HAP-1 (cell line): ENCODE data around the gene AFDN.

ENCODE experiments used
- DNase-seq, 2 experiments: peaks; one replicate each; pipeline ENCODE4 v3.0.0-alpha.2; 2016 to 2020; ENCODE audit warnings: low spot score in 2 of 2
- H3K27me3 ChIP-seq: fragments of 250-450 bp; sonication (Bioruptor Pico); 2 replicates; pipeline ENCODE4 v1.5.1; 2020; ENCODE audit warnings: low read depth, mild to moderate bottlenecking, moderate library complexity
- H3K36me3 ChIP-seq: fragments of 250-450 bp; sonication (Bioruptor Pico); replicated peaks from 2 replicates; pipeline ENCODE4 v1.5.1; 2020; ENCODE audit warnings: mild to moderate bottlenecking
- H3K4me1 ChIP-seq: fragments of 250-450 bp; sonication (Bioruptor Pico); 2 replicates; pipeline ENCODE4 v1.5.1; 2020; ENCODE audit warnings: mild to moderate bottlenecking
- H3K4me3 ChIP-seq: fragments of 250-450 bp; sonication (Bioruptor Pico); 2 replicates; pipeline ENCODE4 v1.5.1; 2020; ENCODE audit warnings: mild to moderate bottlenecking, moderate library complexity
- H3K9me3 ChIP-seq: fragments of 250-450 bp; sonication (Bioruptor Pico); 2 replicates; pipeline ENCODE4 v1.5.1; 2020; ENCODE audit warnings: mild to moderate bottlenecking, moderate library complexity
- in situ Hi-C: fragments of 300-500 bp; cut with MboI; formaldehyde crosslinking; loops from 3 replicates; pipeline ENCODE4 v1.14.3; 2020; ENCODE audit warnings: low sequenced_read_pairs, inconsistent platforms, mixed read lengths

Gene AFDN

DNA sequence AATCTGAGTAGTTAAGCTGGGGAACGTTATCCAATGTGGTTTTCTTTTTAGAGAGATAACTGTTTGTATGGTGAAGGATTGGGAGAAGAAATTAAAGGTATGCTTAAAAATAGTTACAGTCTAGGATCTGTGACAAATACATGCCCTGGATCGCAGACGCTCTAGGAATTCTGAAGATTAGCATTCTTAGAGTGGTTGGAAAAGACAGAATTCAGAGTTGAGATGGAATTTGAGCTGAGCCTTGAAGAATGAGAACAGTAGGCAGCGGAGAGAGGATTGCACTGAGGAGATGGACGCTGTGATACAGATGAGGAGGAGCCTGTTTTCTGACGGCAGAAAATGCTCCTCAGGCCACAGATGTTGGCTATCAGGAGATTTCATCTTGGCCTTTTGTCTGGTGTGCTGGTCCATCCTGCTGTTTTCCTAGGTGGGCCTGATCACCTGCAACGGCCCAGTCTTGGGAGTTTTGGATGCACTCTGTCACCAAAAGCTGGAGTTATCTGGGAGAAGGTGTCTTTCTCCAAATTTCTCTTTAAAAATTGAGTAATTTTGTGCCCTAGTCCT, 122.5 kb downstream of the AFDN start:
- Histone ChIP-seq H3K4me3 (no peak overlapping the region), H3K36me3 (peaks cover 67% of the 10 kb centered on the region), H3K9me3 (no peaks in the 10 kb centered on the region), H3K27me3 (no peaks in the 10 kb centered on the region), H3K4me1 (no peaks in the 10 kb centered on the region)
- in situ Hi-C loops, result no loop called here
- no peak for DNase-seq

GRCh38 chr6:167951781-167952511, 125.2 kb downstream of the AFDN start:
- H3K4me3 ChIP-seq, result no peak overlapping the region
- H3K27me3 ChIP-seq, result no peaks in the 10 kb centered on the region
- peaks cover 58% of the 10 kb centered on the region for H3K36me3 ChIP-seq
- no peaks in the 10 kb centered on the region for H3K4me1 ChIP-seq
- DNase-seq, result no peak
- in situ Hi-C loops, result no loop called here
- H3K9me3 ChIP-seq, result no peaks in the 10 kb centered on the region

DNA sequence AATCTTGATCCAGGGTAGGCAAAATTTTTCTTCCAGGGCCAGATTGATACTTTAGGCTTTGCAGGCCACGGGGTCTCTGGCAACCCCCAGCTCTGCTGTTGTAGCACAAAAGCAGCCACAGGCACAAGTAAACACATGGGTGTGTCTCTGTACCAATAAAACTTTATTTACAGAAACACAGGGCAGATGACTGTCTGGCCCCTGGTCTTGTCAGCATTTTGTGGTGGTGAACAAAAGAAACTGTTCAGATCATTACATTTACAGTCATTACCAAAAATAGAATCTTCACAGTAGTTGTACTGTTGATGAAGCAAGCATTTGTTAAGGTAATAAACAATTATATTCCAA, 125.8 kb downstream of the AFDN start:
- in situ Hi-C loops, result no loop called here
- no peak for DNase-seq
- Histone ChIP-seq H3K36me3 (peaks cover 62% of the 10 kb centered on the region), H3K9me3 (no peaks in the 10 kb centered on the region), H3K4me3 (no peak overlapping the region), H3K4me1 (no peaks in the 10 kb centered on the region), H3K27me3 (no peaks in the 10 kb centered on the region)

GRCh38 chr6:167953551-167953950, 126.8 kb downstream of the AFDN start:
- in situ Hi-C loops, result no loop called here
- Histone ChIP-seq H3K4me3 (no peak overlapping the region), H3K27me3 (no peaks in the 10 kb centered on the region), H3K36me3 (peaks cover 52% of the 10 kb centered on the region), H3K9me3 (no peaks in the 10 kb centered on the region), H3K4me1 (no peaks in the 10 kb centered on the region)
- no peak for DNase-seq

DNA sequence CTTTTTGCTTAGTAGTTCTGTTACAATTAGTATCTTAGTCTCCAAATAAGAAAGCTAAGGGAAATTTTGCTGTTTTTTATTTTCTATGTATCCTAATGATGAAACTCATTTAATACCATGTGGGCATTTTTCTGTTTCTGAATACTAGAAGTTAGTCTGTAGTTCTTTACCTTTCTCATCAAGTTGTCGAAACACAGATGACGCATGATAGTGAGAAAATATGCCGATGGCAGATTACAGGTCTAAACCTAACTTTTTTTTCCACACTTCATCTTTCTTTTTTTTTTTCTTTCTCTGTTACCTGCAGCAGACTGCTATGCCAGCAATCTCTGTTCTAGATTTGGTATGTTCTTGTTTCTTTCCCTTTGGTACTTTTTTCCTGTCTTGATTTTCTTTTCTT, 127.4 kb downstream of the AFDN start:
- H3K27me3 ChIP-seq, result no peaks in the 10 kb centered on the region

GRCh38 chr6:167956491-167956890, 129.8 kb downstream of the AFDN start:
- Histone ChIP-seq H3K4me1 (no peaks in the 10 kb centered on the region), H3K4me3 (no peak overlapping the region), H3K9me3 (no peaks in the 10 kb centered on the region), H3K27me3 (no peaks in the 10 kb centered on the region), H3K36me3 (peaks cover 34% of the 10 kb centered on the region)
- no peak for DNase-seq
- in situ Hi-C loops, result no loop called here

More for the DNA sequence above, 127.4 kb downstream of the AFDN start:
- no peak for DNase-seq
- H3K4me3 ChIP-seq, result no peak overlapping the region
- in situ Hi-C loops, result no loop called here
- peaks cover 46% of the 10 kb centered on the region for H3K36me3 ChIP-seq
- no peaks in the 10 kb centered on the region for H3K9me3 ChIP-seq
- no peaks in the 10 kb centered on the region for H3K4me1 ChIP-seq

DNA sequence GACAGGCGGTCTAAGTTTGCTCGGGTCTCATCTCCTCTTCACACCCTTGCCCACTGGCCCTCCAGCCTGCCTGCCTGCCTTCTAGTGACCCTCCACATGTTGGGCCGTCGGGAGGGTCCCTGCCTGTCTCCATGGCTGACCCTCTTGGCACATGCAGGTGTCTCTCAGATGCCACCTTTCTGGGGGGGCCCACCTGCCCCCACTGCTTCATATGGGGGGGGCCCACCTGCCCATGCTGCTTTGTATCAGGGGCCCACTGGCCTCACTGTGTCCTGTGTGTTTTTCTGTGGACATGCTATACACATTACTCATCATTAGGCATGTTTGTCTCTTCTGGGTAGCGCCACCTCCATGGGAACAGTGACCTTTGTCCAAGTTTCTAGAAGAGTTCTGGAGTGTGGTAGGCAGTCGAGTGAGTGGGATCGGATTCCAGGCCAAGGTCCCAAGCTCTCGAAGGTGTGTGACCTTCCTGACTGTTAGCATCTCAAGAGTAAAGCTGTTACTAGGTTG, 130.3 kb downstream of the AFDN start:
- Histone ChIP-seq H3K9me3 (no peaks in the 10 kb centered on the region), H3K4me3 (no peak overlapping the region), H3K36me3 (peaks cover 29% of the 10 kb centered on the region), H3K27me3 (no peaks in the 10 kb centered on the region), H3K4me1 (no peaks in the 10 kb centered on the region)
- in situ Hi-C loops, result no loop called here
- no peak for DNase-seq

DNA sequence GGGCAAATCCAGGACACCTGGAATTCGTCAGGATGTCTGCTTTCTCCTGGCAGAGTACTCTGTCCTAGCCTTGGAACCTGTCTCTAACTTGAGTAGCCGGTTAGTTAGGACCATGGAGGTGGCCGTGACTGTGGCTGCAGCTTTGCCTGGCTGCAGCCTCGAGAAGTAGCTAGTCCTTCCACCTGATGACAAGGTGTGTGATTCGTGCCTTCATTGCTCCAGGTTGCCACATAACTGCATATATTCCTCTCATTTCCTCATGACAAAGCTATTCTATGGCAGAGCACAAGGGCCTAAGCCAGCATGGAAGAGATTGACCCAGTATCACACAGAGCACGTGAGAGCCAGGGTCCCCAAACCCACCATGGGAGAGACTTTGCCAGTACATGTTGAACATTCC, 130.9 kb downstream of the AFDN start:
- no peak overlapping the region for H3K4me3 ChIP-seq
- no peak for DNase-seq
- H3K4me1 ChIP-seq, result no peaks in the 10 kb centered on the region
- H3K9me3 ChIP-seq, result no peaks in the 10 kb centered on the region
- in situ Hi-C loops, result no loop called here
- H3K36me3 ChIP-seq, result peaks cover 23% of the 10 kb centered on the region
- H3K27me3 ChIP-seq, result no peaks in the 10 kb centered on the region

GRCh38 chr6:167960579-167960978, 133.9 kb downstream of the AFDN start:
- in situ Hi-C loops, result no loop called here
- peaks cover 30% of the 10 kb centered on the region for H3K36me3 ChIP-seq
- H3K4me1 ChIP-seq, result no peaks in the 10 kb centered on the region
- no peak for DNase-seq
- H3K27me3 ChIP-seq, result no peaks in the 10 kb centered on the region
- H3K4me3 ChIP-seq, result no peak overlapping the region
- H3K9me3 ChIP-seq, result no peaks in the 10 kb centered on the region

- H3K27me3 ChIP-seq, result no peaks in the 10 kb centered on the region
- DNase-seq, result no peak
- H3K9me3 ChIP-seq, result no peaks in the 10 kb centered on the region
- no peak overlapping the region for H3K4me3 ChIP-seq
- in situ Hi-C loops, result no loop called here
- peaks cover 27% of the 10 kb centered on the region for H3K36me3 ChIP-seq
- no peaks in the 10 kb centered on the region for H3K4me1 ChIP-seq
Observed at GRCh38 chr6:167962711-167963110, 136.0 kb downstream of the AFDN start.

GRCh38 chr6:167963589-167964057, 136.9 kb downstream of the AFDN start:
- in situ Hi-C loops, result no loop called here
- Histone ChIP-seq H3K4me3 (no peak overlapping the region), H3K4me1 (no peaks in the 10 kb centered on the region), H3K9me3 (no peaks in the 10 kb centered on the region), H3K27me3 (no peaks in the 10 kb centered on the region), H3K36me3 (peaks cover 33% of the 10 kb centered on the region)
- no peak for DNase-seq

DNA sequence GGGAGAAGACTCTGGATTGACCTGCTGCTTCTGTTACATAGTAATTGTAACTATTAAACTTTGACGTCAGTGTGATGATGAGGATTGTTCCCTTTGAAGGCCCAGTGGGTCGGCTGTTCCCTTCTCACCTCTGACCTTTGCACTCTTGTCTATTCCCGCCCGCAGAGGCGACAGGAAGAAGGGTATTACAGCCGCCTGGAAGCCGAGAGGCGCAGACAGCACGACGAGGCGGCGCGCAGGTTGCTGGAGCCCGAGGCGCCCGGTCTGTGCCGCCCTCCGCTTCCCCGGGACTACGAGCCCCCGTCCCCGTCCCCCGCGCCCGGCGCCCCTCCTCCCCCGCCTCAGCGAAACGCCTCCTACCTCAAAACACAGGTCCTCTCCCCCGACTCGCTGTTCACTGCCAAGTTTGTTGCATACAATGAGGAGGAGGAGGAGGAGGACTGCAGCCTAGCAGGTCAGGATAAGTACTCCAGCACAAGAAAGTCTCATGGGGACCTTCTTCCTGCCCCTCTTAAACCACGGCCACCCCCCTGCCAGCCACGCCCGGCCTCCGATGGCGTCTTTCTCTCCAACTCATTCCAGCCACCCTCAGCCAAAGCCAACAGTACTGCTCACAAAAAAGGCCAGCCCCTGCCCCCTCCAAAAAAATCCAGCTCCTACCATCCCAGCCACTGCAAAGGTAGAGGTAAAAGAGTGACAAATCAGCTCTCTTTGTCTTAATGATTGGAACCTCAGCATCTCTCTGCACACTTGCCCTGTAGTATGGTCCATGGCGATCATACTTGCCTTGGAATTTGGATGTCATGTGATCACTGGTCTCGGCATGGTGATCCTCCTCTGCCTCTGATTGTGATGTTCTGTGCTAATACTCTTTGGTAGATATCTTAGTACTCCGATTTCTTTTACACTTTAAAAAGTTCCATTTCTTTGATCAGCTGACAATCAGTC, 139.2 kb downstream of the AFDN start:
- DNase-seq, result no peak
- Histone ChIP-seq H3K27me3 (no peaks in the 10 kb centered on the region), H3K9me3 (no peaks in the 10 kb centered on the region), H3K4me1 (no peaks in the 10 kb centered on the region), H3K36me3 (peaks cover 35% of the 10 kb centered on the region), H3K4me3 (no peak overlapping the region)
- in situ Hi-C loops, result no loop called here

DNA sequence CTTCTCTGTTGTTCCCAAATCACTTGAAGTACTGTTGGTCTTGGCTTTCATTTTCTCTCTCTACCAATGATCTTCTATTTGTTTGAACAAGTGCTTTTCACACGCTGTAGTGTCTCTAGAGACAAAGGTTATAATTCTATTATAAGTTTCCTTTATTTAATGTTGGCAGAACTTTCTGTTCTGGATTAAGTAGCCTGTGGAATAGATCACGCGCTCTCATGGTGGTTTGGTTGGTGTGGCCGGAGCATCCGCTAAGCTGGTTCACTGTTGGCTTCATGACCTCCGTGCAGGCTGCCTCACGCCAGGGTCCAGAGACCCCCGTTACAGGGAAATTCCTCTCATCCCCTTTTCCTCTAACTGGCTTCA, 139.8 kb downstream of the AFDN start:
- in situ Hi-C loops, result no loop called here
- H3K27me3 ChIP-seq, result no peaks in the 10 kb centered on the region
- no peaks in the 10 kb centered on the region for H3K9me3 ChIP-seq
- DNase-seq, result no peak
- no peaks in the 10 kb centered on the region for H3K4me1 ChIP-seq
- no peak overlapping the region for H3K4me3 ChIP-seq
- H3K36me3 ChIP-seq, result peaks cover 42% of the 10 kb centered on the region

GRCh38 chr6:167968091-167968490, 141.4 kb downstream of the AFDN start:
- Histone ChIP-seq H3K4me1 (no peaks in the 10 kb centered on the region), H3K4me3 (no peak overlapping the region), H3K36me3 (peaks cover 38% of the 10 kb centered on the region), H3K27me3 (no peaks in the 10 kb centered on the region), H3K9me3 (no peaks in the 10 kb centered on the region)
- in situ Hi-C loops, result no loop called here
- peak; percentile 21 to 73 for DNase-seq
